LHCN-M2 (cell line): ENCODE results near the gene RAB5A. TPM values are rescaled to one million over a fixed set of nuclear protein-coding genes. Genes with fewer than 3 reads are reported as not detected.
"Not testable (repeated sequence)": the region's sequence is repeated elsewhere in the genome, so short reads cannot be mapped to it uniquely, and the experiment has no call there.

Experiments used
- DNase-seq: peaks from one replicate; pipeline ENCODE4 v3.0.0-alpha.2; 2012; ENCODE audit warnings: low read depth
- total RNA-seq: library from RNA; depleted of rRNA; stranded (reverse); fragments of >200 nt; gene quantifications from 2 replicates; pipeline ENCODE4 v1.2.3, GENCODE V29; 2014; rRNA removed

RAB5A gene
- total RNA-seq, 1 experiment from 2014 or later: 55.6 TPM

DNA sequence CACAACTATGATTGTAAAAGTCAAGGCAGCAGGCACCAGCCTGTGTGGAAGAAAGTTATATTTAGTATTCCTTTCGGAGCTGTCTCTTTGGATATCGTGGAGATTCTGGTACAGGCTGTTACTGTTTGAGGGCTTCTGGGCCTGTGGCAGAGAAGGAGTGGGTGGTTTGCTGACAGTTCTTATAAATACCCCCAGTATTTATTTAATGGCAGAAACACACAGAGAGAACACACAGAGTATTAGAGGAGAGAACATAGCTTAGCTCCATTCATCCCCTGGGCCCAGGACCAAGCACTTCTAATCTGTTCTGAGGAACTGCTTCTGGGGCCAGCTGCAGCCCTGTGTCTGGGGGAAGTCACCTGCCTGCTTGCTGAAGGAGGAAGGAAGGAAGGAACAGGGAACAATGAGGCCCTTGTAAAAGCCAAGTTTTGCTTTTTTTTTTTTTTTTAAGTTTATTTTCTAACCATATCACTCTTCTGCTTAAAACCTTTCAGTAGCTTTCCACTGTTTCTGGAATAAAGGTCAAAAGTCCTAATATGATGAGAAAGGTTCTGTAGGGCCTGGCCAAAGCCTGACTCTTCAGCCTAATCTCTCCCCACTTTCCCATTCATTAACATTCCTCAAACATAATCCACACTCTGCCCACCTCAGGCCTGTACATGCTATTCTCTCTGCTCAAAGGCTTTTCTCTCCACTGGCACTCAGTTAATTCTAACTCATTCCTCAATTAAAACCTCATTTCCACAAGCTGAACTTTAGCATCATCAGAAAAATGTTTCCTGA, 76.9 kb downstream of the RAB5A start:
- no peak for DNase-seq

DNA sequence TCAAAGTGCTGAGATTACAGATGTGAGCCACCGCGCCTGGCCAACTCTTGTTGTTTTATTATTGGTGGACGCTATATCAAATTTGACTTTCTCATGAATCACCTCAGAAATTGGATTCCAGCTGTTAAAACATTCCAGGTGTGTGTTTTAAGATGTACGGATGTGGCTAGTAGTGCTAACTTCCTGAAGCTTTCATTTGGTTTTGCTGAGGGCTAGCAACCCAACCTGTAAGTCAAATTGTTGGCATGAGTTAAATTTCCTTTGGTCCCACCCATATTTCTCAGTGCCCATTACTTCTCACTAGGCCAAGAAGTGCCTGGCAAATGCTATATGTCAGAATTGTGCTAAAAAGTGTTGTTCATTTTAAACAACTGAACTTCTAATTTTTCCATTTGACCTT, 80.2 kb downstream of the RAB5A start:
- DNase-seq: no peak

DNA sequence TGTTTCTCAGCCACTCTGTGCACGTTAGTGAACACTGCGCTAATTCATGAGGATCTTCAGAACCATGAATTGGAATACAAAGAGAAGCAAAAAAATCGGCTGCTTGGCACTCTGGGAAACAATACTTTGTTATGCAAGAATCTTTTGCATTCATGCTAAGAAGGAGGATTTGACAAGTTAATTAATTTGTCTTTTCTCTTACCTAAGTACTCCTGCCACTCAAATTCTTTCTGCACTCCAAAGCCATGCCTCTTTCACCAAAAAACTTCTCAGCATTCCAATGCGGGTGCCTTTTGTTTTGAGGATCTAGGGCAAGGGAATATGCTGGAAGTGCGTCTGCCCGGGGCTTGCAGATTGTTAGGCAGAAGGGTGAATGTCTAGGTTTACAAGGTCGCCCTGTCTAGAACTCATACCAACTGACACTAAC, 82.0 kb downstream of the RAB5A start:
- no peak for DNase-seq

- DNase-seq: not testable (repeated sequence)
These were observed 85.0 kb downstream of the RAB5A start for GRCh38 chr3:20031939-20032338.

Other genes starting within 250 kb of the RAB5A start
- 0.13 and 0.34 TPM in 2 replicates for gene EFHB, start 12.9 kb upstream of the RAB5A start, total RNA-seq
- gene PP2D1, start 65.2 kb downstream of the RAB5A start, total RNA-seq: not detected in 2 replicates
- 13.2 and 15.2 TPM in 2 replicates for gene KAT2B, start 93.3 kb downstream of the RAB5A start, total RNA-seq
- 19.3 and 20.0 TPM in 2 replicates for gene SGO1, start 239.1 kb downstream of the RAB5A start, total RNA-seq